CD4-positive, alpha-beta T cell treated with Interleukin-17A for 1 hour (primary cell): ENCODE measurements around the gene GPR17.

Source experiments
- DNase-seq: peaks from one replicate; pipeline ENCODE4 v3.0.0-alpha.2; 2020

GPR17 gene

DNA sequence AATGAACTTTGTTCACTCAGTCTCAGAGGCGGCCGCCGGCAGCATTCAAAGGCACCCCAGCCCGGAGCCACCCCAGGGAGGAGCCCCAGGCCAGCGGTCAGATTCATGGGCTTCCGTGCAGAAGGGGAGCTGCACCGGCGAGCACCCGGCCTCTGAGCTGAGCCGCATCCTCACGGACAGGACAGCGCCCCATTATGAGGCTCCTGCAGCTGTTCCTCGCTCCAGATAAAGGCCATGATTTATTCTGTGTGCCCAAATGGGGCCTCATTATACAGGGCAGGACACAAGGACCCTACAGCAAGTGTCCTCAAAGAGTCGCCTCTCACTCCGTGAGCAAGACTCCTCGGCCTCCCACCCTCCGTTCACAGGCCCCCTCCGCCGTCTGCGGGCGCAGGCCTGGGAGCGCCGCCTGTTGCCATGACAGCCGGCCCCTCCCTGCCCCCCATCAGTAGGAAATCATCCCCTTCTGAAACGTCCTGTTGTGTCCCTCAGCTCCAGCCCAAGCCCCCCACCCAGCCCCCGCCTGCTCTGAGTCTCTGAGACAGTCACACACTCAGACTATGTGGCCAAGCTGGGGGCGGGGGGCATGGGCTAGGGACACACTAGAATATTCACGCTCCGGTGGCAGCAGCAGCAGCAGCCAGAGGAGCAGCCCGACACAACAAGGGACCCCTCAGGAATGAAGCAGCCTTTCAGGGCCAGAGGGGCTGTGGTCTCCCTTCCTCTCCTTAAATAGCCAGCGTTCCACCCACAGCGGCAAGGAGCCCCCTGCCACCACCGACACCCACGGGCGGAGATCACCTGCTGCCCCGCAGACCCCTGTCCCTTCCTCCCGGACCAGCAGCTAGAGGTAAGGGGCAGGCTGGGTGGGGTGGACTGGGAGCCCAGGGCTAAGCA is at the start of gene GPR17:
Gene GPR17, plus strand, starts transcription at position 759 of the 897 bp plus-strand sequence. CDS start 4,583 bp downstream, outside the sequence.
- no peak for DNase-seq

- no peak for DNase-seq
Observed at GRCh38 chr2:127596311-127597045, 49.5 kb upstream of the GPR17 start.

GRCh38 chr2:127597046-127597983 is 48.6 kb upstream of the GPR17 start:
- no peak for DNase-seq

DNA sequence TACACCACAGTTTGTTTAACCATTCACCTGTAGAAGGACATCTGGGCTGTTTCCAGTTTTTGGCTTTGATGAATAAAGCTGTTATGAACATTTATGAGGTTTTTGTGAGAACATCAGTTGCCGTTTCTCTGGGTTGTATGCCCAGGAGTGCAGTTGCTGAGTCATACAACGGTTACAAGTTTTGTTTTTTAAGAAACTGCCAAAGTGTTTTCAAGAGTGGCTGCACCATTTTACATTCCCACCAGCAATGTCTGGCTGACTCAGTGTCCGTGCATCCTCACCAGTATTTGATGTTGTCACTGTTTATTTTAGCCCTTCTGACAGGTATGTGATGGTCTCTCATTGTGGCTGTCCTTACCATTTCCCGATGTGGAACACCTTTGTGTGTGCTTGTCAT is 48.0 kb upstream of the GPR17 start:
- no peak for DNase-seq

- DNase-seq = no peak
Observed at GRCh38 chr2:127598711-127599110, 47.2 kb upstream of the GPR17 start.

DNA sequence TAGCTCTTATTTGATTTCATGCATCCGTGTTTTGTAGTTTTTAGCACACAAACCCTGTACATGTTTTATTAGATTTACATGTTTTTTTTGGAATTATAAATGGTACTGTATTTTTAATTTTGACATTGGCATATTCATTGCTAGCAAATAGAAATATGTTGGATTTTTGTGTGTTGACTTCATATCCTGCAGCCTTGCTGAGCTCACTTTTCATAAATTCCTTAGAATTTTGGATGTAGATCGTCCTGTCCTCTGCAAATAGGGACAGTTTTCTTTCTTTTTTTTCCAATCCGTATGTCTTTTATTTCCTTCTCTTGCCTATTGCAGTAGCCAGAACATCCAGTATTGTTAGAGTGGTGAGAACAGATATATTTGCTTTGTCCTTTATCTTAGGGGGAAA is 46.7 kb upstream of the GPR17 start:
- DNase-seq = no peak

GRCh38 chr2:127604986-127605385 is 41.0 kb upstream of the GPR17 start:
- no peak for DNase-seq

GRCh38 chr2:127605691-127606263 is 40.2 kb upstream of the GPR17 start:
- no peak for DNase-seq

GRCh38 chr2:127606625-127607398 is 39.1 kb upstream of the GPR17 start:
- DNase-seq = no peak

DNA sequence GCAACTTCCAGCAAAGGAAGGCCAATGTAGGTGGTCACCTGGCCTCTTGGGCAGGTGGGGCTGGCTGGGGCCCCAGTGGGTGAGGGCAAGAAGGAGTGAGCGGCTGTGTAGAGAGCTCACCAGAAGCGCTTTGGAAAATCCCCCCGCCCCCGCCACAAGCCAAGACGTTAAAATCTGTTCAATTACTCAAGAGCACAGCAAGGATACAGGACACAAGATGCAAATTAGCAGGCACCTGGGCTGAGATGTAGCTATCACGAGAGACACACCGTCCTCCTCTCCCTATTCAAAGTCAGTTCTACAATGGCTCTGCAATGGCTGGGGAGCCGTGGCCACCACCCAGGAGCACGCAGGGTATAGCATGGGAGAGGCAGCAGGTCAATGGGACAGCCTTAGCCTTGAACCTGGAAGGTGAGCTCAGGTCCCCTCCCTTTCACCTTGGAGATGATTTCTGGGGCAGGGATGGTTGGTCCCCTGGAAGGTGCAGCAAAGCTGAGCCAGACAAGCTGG is 38.5 kb upstream of the GPR17 start:
- no peak for DNase-seq

DNA sequence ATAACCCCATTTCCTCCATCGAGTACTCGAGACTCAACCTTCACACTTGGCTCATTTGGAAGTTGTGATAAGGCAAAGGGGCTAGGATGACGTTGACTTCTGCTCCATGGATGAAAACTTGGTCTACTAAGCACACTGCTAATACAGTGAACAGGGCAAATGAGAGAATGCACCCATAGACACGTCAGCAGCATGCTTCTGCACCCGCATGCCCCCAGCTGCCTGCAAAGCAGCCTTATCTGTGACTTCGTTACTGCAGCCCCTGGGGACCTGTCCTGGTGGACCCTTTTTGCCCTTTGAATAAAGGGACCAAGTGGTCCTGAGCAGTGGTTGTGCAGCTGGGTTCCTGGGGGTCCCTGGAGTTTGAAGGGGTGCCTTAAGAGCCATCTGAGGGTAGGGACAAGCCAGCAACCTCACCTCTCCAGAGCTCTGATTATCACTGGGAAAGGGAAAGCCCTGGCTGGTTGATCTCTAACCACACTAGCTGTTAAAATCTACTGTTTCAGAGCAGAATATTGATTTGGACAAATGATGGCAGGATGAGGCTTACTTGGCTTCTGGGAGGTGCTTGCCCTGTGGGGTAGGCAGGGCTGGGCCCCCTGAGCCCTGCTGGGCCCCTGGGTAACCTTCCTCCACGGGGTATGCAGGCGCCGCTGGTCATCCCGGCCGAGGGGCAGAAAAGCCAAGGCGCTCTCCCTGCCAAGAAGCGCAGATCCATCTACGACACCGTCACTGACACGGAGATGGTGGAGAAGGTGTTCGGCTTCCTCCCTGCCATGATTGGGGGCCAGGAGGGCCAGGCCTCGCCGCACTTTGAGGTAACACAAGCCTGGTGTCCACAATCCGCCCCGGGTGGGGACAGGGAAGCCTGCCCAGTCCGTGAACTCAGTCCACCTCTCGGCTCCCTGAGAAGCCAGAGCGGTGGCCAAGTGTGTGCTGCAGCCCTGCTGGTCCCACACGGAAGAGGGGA is 37.6 kb upstream of the GPR17 start:
- no peak for DNase-seq

- no peak for DNase-seq
Observed at GRCh38 chr2:127609031-127609751, 36.8 kb upstream of the GPR17 start.

DNA sequence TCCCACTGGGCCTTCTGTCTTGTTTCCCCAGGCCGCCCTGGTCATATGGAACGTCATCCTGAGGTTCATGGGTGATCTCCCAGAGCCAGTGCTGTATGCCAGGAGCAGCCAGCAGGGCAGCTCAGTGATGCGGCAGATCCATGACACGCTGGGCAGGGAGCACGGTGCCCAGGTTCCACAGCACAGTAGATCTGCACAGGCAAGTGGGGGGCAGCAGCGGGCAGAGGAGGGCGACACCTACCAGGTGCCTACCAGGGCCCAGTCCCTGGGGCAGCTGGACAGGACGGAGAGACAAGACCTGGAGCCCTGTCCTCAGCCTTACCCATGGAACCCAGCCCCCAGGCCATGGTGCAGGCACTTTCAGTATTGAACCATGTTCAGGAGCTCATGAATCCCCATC is 36.1 kb upstream of the GPR17 start:
- no peak for DNase-seq

GRCh38 chr2:127610561-127610960 is 35.4 kb upstream of the GPR17 start:
- DNase-seq = no peak

- DNase-seq = no peak
Observed at GRCh38 chr2:127611076-127611925, 34.7 kb upstream of the GPR17 start.

DNA sequence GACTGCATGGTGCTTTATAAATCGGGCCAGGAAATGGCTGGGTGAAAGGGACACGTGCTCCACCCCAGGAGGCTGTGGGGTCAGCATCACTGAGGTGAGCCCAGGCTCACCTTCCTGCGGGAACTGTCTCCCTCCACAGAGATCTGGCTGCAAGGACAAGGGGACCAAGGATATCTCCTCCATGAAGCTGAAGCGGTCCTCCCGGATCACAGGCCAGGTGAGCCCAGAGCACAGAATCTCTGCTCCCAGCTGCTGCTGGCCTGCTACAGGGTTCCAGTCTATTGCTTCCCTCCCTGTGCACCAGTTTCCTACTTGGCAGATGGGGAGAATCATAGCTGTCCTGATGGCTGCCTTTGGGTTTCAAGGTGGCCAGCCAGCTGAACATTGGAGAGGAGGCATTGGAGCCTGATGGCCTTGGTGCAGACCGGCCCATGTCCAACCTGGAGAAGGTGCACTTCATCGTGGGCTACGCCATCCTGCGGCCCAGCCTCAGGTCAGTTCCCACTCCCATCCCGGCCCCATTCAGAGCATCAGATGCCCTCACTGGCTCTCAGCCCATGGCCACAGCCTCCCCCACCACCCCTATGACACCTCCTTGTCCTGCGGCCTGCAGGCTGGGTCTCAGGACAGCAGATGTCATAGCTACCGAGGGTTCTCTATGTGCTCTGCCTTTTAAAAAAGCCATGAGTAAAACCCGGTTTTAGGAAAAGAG is 33.7 kb upstream of the GPR17 start:
- no peak for DNase-seq

GRCh38 chr2:127614246-127614645 is 31.7 kb upstream of the GPR17 start:
- no peak for DNase-seq

GRCh38 chr2:127614731-127615130 is 31.2 kb upstream of the GPR17 start:
- DNase-seq = no peak
